ENCODE results near the gene WDR87. TPM values are rescaled to one million over a fixed set of nuclear protein-coding genes. Genes with fewer than 3 reads are reported as not detected.
A peak's percentile ranks its signal among the peaks of the same experiment; 100 is the strongest.

WDR87 gene
- total RNA-seq, 1 donor from 2014 or later = not detected

- TF ChIP-seq CTCF (IDR thresholded peaks at IDR 0.05; ENCODE audit: partially characterized antibody, unreplicated experiment) = no peak
- peaks cover 23% of the 10 kb centered on the region for H3K36me3 Mint-ChIP-seq (ENCODE audit: unreplicated experiment)
- peaks cover 46% of the 10 kb centered on the region for H3K4me1 Mint-ChIP-seq (ENCODE audit: low read depth, unreplicated experiment)
- peak; percentile 34 for DNase-seq
- peak overlapping the region; percentile 97 for H3K27ac Mint-ChIP-seq (ENCODE audit: unreplicated experiment)
- H3K9me3 Mint-ChIP-seq (ENCODE audit: unreplicated experiment) = peaks cover 20% of the 10 kb centered on the region
- peaks cover 11% of the 10 kb centered on the region for H3K27me3 Mint-ChIP-seq (ENCODE audit: unreplicated experiment)
- H3K4me3 Mint-ChIP-seq (ENCODE audit: unreplicated experiment) = peak overlapping the region; percentile 57
These were observed 25.7 kb upstream of the WDR87 start for GRCh38 chr19:37931881-37932655.

- Mint-ChIP-seq H3K4me1 (ENCODE audit: low read depth, unreplicated experiment) (peaks cover 46% of the 10 kb centered on the region), H3K27ac (ENCODE audit: unreplicated experiment) (no peak overlapping the region), H3K27me3 (ENCODE audit: unreplicated experiment) (peaks cover 11% of the 10 kb centered on the region), H3K9me3 (ENCODE audit: unreplicated experiment) (peaks cover 20% of the 10 kb centered on the region), H3K36me3 (ENCODE audit: unreplicated experiment) (peaks cover 9% of the 10 kb centered on the region), H3K4me3 (ENCODE audit: unreplicated experiment) (no peak overlapping the region)
- no peak for TF ChIP-seq CTCF (IDR thresholded peaks at IDR 0.05; ENCODE audit: partially characterized antibody, unreplicated experiment)
- DNase-seq = no peak
These were observed 24.0 kb upstream of the WDR87 start for GRCh38 chr19:37930416-37930815.

- Mint-ChIP-seq H3K36me3 (ENCODE audit: unreplicated experiment) (no peaks in the 10 kb centered on the region), H3K27ac (ENCODE audit: unreplicated experiment) (no peak overlapping the region), H3K9me3 (ENCODE audit: unreplicated experiment) (peaks cover 15% of the 10 kb centered on the region), H3K4me3 (ENCODE audit: unreplicated experiment) (no peak overlapping the region), H3K4me1 (ENCODE audit: low read depth, unreplicated experiment) (peaks cover 41% of the 10 kb centered on the region), H3K27me3 (ENCODE audit: unreplicated experiment) (peaks cover 11% of the 10 kb centered on the region)
- TF ChIP-seq CTCF (IDR thresholded peaks at IDR 0.05; ENCODE audit: partially characterized antibody, unreplicated experiment) = no peak
- no peak for DNase-seq
These were observed 23.0 kb upstream of the WDR87 start for GRCh38 chr19:37929355-37929923.

GRCh38 chr19:37928527-37929286 is 22.3 kb upstream of the WDR87 start:
- H3K4me1 Mint-ChIP-seq (ENCODE audit: low read depth, unreplicated experiment) = peaks cover 34% of the 10 kb centered on the region
- H3K27me3 Mint-ChIP-seq (ENCODE audit: unreplicated experiment) = peaks cover 10% of the 10 kb centered on the region
- no peaks in the 10 kb centered on the region for H3K36me3 Mint-ChIP-seq (ENCODE audit: unreplicated experiment)
- H3K4me3 Mint-ChIP-seq (ENCODE audit: unreplicated experiment) = peak overlapping the region; percentile 86
- no peak for TF ChIP-seq CTCF (IDR thresholded peaks at IDR 0.05; ENCODE audit: partially characterized antibody, unreplicated experiment)
- no peak for DNase-seq
- peak overlapping the region; percentile 91 for H3K27ac Mint-ChIP-seq (ENCODE audit: unreplicated experiment)
- H3K9me3 Mint-ChIP-seq (ENCODE audit: unreplicated experiment) = peaks cover 9% of the 10 kb centered on the region
